A673 (cell line): ENCODE results near the gene NTRK3. TPM values are rescaled to one million over a fixed set of nuclear protein-coding genes. Genes with fewer than 3 reads are reported as not detected.

Experiments
- BruUV-seq: library from RNA; stranded (reverse); fragments of 400-500 nt; replicated peaks from 2 replicates; lab custom pipeline; 2021; lab: Mats Ljungman, UMichigan
- CTCF ChIA-PET: fragments of 300-600 bp; sonication (Branson Sonifier 250); formaldehyde crosslinking; loops from one replicate; lab custom pipeline; 2022; ENCODE audit warnings: antibody characterized with exemption; lab: Charles Lee
- POLR2A ChIA-PET: fragments of 300-600 bp; sonication (Branson Sonifier 250); formaldehyde crosslinking; loops from one replicate; lab custom pipeline; 2022; ENCODE audit warnings: antibody characterized with exemption; ENCODE audit not compliant: low non-redundant PET; lab: Charles Lee
- DNase-seq: peaks from one replicate; pipeline ENCODE4 v3.0.0-alpha.2; 2015; ENCODE audit warnings: low spot score
- H3K27ac ChIP-seq: fragments of 200-600 bp; sonication (generic); 2 replicates; pipeline ENCODE4 v1.5.1; 2016; ENCODE audit warnings: mixed run types, low read depth, mild to moderate bottlenecking, mixed read lengths, antibody characterized with exemption, low read length; ENCODE audit not compliant: poor library complexity, severe bottlenecking
- H3K27me3 ChIP-seq: fragments of 200-600 bp; sonication (generic); replicated peaks from 2 replicates; pipeline ENCODE4 v1.6.1; 2017; ENCODE audit warnings: mixed run types, low read depth, mild to moderate bottlenecking, mixed read lengths, antibody characterized with exemption, low read length; ENCODE audit not compliant: insufficient read depth, poor library complexity
- H3K36me3 ChIP-seq: fragments of 200-600 bp; sonication (generic); 2 replicates; pipeline ENCODE4 v1.6.1; 2016; ENCODE audit warnings: mixed run types, mild to moderate bottlenecking, mixed read lengths, antibody characterized with exemption, low read length; ENCODE audit not compliant: insufficient read depth, poor library complexity, severe bottlenecking
- H3K4me1 ChIP-seq: fragments of 200-600 bp; sonication (generic); 2 replicates; pipeline ENCODE4 v1.6.1; 2017; ENCODE audit warnings: mixed run types, mild to moderate bottlenecking, mixed read lengths, antibody characterized with exemption, low read length; ENCODE audit not compliant: insufficient read depth, poor library complexity, severe bottlenecking
- H3K4me3 ChIP-seq: fragments of 200-600 bp; sonication (generic); 2 replicates; pipeline ENCODE4 v1.5.1; 2016; ENCODE audit warnings: low read depth, mixed run types, mild to moderate bottlenecking, mixed read lengths, low read length; ENCODE audit not compliant: poor library complexity, severe bottlenecking
- H3K9me3 ChIP-seq: fragments of 200-600 bp; sonication (generic); 2 replicates; pipeline ENCODE4 v1.6.1; 2016; ENCODE audit warnings: mixed run types, low read depth, mild to moderate bottlenecking, mixed read lengths, antibody characterized with exemption, low read length; ENCODE audit not compliant: poor library complexity, severe bottlenecking
- EZH2 ChIP-seq: fragments of 200-600 bp; sonication (generic); IDR thresholded peaks from 2 replicates; pipeline ENCODE4 v1.6.1; 2017; ENCODE audit warnings: borderline replicate concordance, low read depth, mild to moderate bottlenecking, mixed read lengths, antibody characterized with exemption, low read length; ENCODE audit not compliant: poor library complexity, severe bottlenecking
- intact Hi-C: fragments of 100-400 bp; cut with micrococcal nuclease; formaldehyde crosslinking; loops from one replicate; pipeline ENCODE4 v1.10.0; 2022; ENCODE audit not compliant: unreplicated experiment
- total RNA-seq: library from RNA; stranded (reverse); gene quantifications from 2 replicates; pipeline ENCODE4 v1.2.3, GENCODE V29; 2021
- TF ChIP-seq, protein P1 (sequence below): fragments of 300-800, 200-600 bp; sonication (generic); conservative IDR thresholded peaks from 2 replicates; pipeline ENCODE4 v1.5.1; 2017; ENCODE audit warnings: low read depth, mild to moderate bottlenecking, antibody characterized with exemption, low read length, moderate library complexity, mixed read lengths

Gene NTRK3
- total RNA-seq, 1 experiment from 2014 or later, result not detected

DNA sequence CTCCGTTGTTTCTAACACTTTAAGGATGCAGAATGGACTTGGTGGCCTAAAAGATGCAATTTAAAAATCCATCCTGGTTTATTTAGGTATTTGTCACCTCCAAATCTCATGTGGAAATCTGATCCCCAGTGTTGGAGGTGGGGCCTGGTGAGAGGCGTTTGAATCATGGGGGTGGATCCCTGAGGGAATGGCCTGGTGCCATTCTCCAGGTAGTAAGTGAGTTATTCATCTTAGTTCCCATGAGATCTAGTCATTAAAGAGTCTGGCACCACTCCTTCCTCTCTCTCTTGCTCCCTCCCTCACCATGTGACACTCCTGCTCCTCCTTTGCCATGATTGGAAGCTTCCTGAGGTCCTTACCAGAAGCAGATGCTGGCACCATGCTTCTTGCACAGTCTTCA, 339.1 kb downstream of the NTRK3 start:
- no TSS peak for BruUV-seq
- Histone ChIP-seq H3K27me3 (no peaks in the 10 kb centered on the region), H3K4me1 (no peaks in the 10 kb centered on the region), H3K36me3 (no peaks in the 10 kb centered on the region), H3K9me3 (no peaks in the 10 kb centered on the region), H3K4me3 (no peak overlapping the region), H3K27ac (no peak overlapping the region)
- CTCF ChIA-PET, result no interaction called here
- intact Hi-C loops, result no loop called here
- POLR2A ChIA-PET, result no interaction called here
- TF ChIP-seq, protein P1, sequence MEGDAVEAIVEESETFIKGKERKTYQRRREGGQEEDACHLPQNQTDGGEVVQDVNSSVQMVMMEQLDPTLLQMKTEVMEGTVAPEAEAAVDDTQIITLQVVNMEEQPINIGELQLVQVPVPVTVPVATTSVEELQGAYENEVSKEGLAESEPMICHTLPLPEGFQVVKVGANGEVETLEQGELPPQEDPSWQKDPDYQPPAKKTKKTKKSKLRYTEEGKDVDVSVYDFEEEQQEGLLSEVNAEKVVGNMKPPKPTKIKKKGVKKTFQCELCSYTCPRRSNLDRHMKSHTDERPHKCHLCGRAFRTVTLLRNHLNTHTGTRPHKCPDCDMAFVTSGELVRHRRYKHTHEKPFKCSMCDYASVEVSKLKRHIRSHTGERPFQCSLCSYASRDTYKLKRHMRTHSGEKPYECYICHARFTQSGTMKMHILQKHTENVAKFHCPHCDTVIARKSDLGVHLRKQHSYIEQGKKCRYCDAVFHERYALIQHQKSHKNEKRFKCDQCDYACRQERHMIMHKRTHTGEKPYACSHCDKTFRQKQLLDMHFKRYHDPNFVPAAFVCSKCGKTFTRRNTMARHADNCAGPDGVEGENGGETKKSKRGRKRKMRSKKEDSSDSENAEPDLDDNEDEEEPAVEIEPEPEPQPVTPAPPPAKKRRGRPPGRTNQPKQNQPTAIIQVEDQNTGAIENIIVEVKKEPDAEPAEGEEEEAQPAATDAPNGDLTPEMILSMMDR, result no peak
- TF ChIP-seq EZH2, result no peak
- DNase-seq, result no peak

DNA sequence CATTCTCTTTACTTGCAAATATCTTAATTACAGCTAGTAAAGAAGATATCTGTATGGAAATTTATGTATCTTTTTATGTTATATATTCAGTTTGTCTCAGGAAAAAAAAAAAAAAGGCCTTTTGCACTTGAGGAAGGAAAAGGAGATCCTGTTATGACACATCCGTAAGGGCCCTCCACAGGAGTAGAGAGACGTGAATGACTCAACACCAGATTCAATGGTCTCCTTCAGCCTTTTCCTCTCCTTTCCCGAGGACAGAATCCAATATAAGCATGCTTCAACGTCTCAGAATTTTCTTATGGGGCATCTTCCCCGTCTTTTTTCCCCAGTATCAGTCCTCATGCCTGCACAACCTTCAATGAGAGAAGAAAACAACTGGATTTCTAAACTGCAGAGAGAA, 340.3 kb downstream of the NTRK3 start:
- Histone ChIP-seq H3K27me3 (no peaks in the 10 kb centered on the region), H3K4me3 (no peak overlapping the region), H3K9me3 (no peaks in the 10 kb centered on the region), H3K36me3 (no peaks in the 10 kb centered on the region), H3K27ac (no peak overlapping the region), H3K4me1 (no peaks in the 10 kb centered on the region)
- no peak for TF ChIP-seq EZH2
- TF ChIP-seq, protein P1, result no peak
- no peak for DNase-seq
- intact Hi-C loops, result no loop called here
- ChIA-PET CTCF (no interaction called here), POLR2A (no interaction called here)
- no TSS peak for BruUV-seq

- Histone ChIP-seq H3K36me3 (no peaks in the 10 kb centered on the region), H3K27ac (no peak overlapping the region), H3K27me3 (no peaks in the 10 kb centered on the region), H3K4me3 (no peak overlapping the region), H3K4me1 (no peaks in the 10 kb centered on the region), H3K9me3 (no peaks in the 10 kb centered on the region)
- ChIA-PET CTCF (no interaction called here), POLR2A (no interaction called here)
- intact Hi-C loops, result no loop called here
- TF ChIP-seq EZH2, result no peak
- no TSS peak for BruUV-seq
- no peak for DNase-seq
These were observed 346.2 kb downstream of the NTRK3 start for GRCh38 chr15:87910301-87910700.
